Uterus (tissue), 2 donors: ENCODE results near the gene CALY.

ENCODE experiments used
- POLR2A ChIP-seq, 2 donors: fragments of 450-650 bp; IDR thresholded peaks; one replicate each; pipeline ENCODE4 v1.6.1; 2016; ENCODE audit warnings: antibody characterized with exemption in 2 of 2, mild to moderate bottlenecking in 1 of 2, moderate library complexity in 1 of 2
- TF ChIP-seq, protein P1 (sequence below), 4 experiments: fragments of 200-600 bp in 2 of 4; fragments of 450-650 bp in 2 of 4; sonication (generic) in 2 of 4; IDR thresholded peaks; one replicate each; pipeline ENCODE4 v1.5.1; 2016 to 2019; ENCODE audit warnings: antibody characterized with exemption in 4 of 4, mild to moderate bottlenecking in 2 of 4, moderate library complexity in 1 of 4

DNA sequence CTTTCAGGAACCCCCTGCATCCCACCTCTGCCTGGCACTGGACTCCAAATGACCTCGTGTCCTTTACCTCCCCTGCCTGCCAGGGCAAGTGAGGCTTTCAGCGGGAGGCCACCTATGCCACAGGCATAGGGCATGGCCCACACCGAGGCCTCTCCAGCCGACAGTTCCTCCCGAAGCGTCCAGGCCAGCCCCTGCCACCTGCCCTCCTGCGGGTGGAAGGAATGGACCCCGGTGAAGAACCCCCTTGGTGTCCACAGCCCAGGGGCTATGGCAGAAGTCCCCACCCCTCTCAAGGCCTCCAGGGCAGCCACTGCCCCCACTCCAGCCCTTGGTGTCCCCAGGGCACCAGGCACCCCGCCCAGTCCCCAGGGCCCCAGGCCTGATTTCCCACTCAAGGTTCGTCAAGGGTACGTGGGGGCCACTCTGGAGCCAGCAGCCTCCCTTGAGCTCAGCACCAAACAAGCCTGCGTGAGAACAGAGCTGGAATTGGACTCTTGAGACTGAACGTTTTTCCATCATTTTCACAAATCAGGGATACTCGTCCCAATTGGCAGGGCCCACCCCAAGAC, 18.1 kb upstream of the CALY start:
- TF ChIP-seq, protein P1, sequence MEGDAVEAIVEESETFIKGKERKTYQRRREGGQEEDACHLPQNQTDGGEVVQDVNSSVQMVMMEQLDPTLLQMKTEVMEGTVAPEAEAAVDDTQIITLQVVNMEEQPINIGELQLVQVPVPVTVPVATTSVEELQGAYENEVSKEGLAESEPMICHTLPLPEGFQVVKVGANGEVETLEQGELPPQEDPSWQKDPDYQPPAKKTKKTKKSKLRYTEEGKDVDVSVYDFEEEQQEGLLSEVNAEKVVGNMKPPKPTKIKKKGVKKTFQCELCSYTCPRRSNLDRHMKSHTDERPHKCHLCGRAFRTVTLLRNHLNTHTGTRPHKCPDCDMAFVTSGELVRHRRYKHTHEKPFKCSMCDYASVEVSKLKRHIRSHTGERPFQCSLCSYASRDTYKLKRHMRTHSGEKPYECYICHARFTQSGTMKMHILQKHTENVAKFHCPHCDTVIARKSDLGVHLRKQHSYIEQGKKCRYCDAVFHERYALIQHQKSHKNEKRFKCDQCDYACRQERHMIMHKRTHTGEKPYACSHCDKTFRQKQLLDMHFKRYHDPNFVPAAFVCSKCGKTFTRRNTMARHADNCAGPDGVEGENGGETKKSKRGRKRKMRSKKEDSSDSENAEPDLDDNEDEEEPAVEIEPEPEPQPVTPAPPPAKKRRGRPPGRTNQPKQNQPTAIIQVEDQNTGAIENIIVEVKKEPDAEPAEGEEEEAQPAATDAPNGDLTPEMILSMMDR (IDR thresholded peaks at IDR 0.05) = no peak
- TF ChIP-seq POLR2A (IDR thresholded peaks at IDR 0.05) = no peak
